Mesodermal cell (in vitro differentiated cells): ENCODE data around the gene UQCRH. TPM values are rescaled to one million over a fixed set of nuclear protein-coding genes. Genes with fewer than 3 reads are reported as not detected.
A peak's percentile ranks its signal among the peaks of the same experiment; 100 is the strongest.

Source experiments
- H3K27ac ChIP-seq: 2 replicates; pipeline ENCODE4 v1.7.0; 2013; ENCODE audit warnings: mild to moderate bottlenecking, low read depth, low read length, moderate library complexity; ENCODE audit not compliant: severe bottlenecking
- H3K36me3 ChIP-seq: 2 replicates; pipeline ENCODE4 v1.7.1; 2013; ENCODE audit warnings: mild to moderate bottlenecking, low read length, moderate library complexity; ENCODE audit not compliant: control insufficient read depth, insufficient read depth
- H3K4me1 ChIP-seq: one replicate; pipeline ENCODE4 v1.7.1; 2013; ENCODE audit warnings: mild to moderate bottlenecking, low read length; ENCODE audit not compliant: insufficient read depth, control insufficient read depth, poor library complexity, severe bottlenecking
- H3K4me3 ChIP-seq: 2 replicates; pipeline ENCODE4 v1.7.0; 2013; ENCODE audit warnings: low read length, control low read depth, mild to moderate bottlenecking; ENCODE audit not compliant: insufficient read depth, poor library complexity, severe bottlenecking; ENCODE audit errors: extremely low read depth
- H3K9me3 ChIP-seq: 2 replicates; pipeline ENCODE4 v1.7.1; 2013; ENCODE audit warnings: mild to moderate bottlenecking, low read length, moderate library complexity; ENCODE audit not compliant: control insufficient read depth
- WGBS, 2 experiments: methylation state at CpG; one replicate each; pipeline ENCODE4 v1.1.5; 2013; ENCODE audit warnings: missing lambda C conversion rate in 2 of 2; ENCODE audit not compliant: insufficient coverage in 2 of 2; 5-methylcytosine and 5-hydroxymethylcytosine counted together
- polyA plus RNA-seq, 2 experiments: library from polyadenylated mRNA; stranded (reverse); fragments of 50-300 nt; gene quantifications; one replicate each; pipeline ENCODE4 v1.2.3, GENCODE V29; 2013

UQCRH gene
- 497 TPM for polyA plus RNA-seq (2013, experiment 1 of 2)
- polyA plus RNA-seq (2013, experiment 2 of 2) = 466 TPM

- Histone ChIP-seq H3K4me3 (peak within 1 kb of the TSS; percentile 98), H3K36me3 (peaks cover 30% of the 10 kb centered on the region), H3K27ac (peak within 1 kb of the TSS; percentile 99), H3K4me1 (peaks cover 23% of the 10 kb centered on the region), H3K9me3 (no peaks in the 10 kb centered on the region)
- 0% methylated on average over 42 to 45 of the region's 61 CpGs for WGBS, 2 experiments
Observed at GRCh38 chr1:46303038-46303871, at the start of gene UQCRH, which contains the start of gene LRRC41. Gene UQCRH (plus strand): TSS chr1:46303698. CDS start chr1:46303767, 69 bp downstream. Gene LRRC41 (minus strand): TSS chr1:46303616. CDS start chr1:46303322, 294 bp downstream.

GRCh38 chr1:46254668-46255067, 48.8 kb upstream of the UQCRH start:
- Histone ChIP-seq H3K4me3 (no peak overlapping the region), H3K9me3 (no peaks in the 10 kb centered on the region), H3K4me1 (peaks cover 16% of the 10 kb centered on the region), H3K27ac (peak overlapping the region; percentile 69), H3K36me3 (peaks cover 74% of the 10 kb centered on the region)
- WGBS, 2 experiments = 89 to 94% methylated on average over 4 to 5 of the region's 5 CpGs

GRCh38 chr1:46256523-46256922, 47.0 kb upstream of the UQCRH start:
- WGBS, 2 experiments = no CpG with 5 or more reads among the region's 2 CpGs
- H3K4me1 ChIP-seq = peaks cover 16% of the 10 kb centered on the region
- no peak overlapping the region for H3K27ac ChIP-seq
- no peaks in the 10 kb centered on the region for H3K9me3 ChIP-seq
- H3K36me3 ChIP-seq = peaks cover 78% of the 10 kb centered on the region
- no peak overlapping the region for H3K4me3 ChIP-seq

GRCh38 chr1:46262508-46262907, 41.0 kb upstream of the UQCRH start:
- H3K9me3 ChIP-seq = no peaks in the 10 kb centered on the region
- 71% methylated on average over 1 of the region's 1 CpG; no CpG with 5 or more reads in 1 of the 2 experiments for WGBS, 2 experiments
- H3K4me3 ChIP-seq = no peak overlapping the region
- peaks cover 93% of the 10 kb centered on the region for H3K36me3 ChIP-seq
- H3K4me1 ChIP-seq = no peaks in the 10 kb centered on the region
- H3K27ac ChIP-seq = no peak overlapping the region

GRCh38 chr1:46263146-46263545, 40.4 kb upstream of the UQCRH start:
- H3K4me1 ChIP-seq = no peaks in the 10 kb centered on the region
- 71 to 91% methylated on average over 1 of the region's 2 CpGs for WGBS, 2 experiments
- H3K4me3 ChIP-seq = no peak overlapping the region
- no peaks in the 10 kb centered on the region for H3K9me3 ChIP-seq
- H3K27ac ChIP-seq = no peak overlapping the region
- H3K36me3 ChIP-seq = peaks cover 94% of the 10 kb centered on the region

- WGBS, 2 experiments = no CpG with 5 or more reads among the region's 1 CpG
- Histone ChIP-seq H3K36me3 (peaks cover 95% of the 10 kb centered on the region), H3K4me3 (no peak overlapping the region)
Observed at GRCh38 chr1:46268578-46268977, 34.9 kb upstream of the UQCRH start.

GRCh38 chr1:46274225-46275029, 29.1 kb upstream of the UQCRH start:
- no peaks in the 10 kb centered on the region for H3K4me1 ChIP-seq
- no peak overlapping the region for H3K4me3 ChIP-seq
- 97 to 98% methylated on average over 4 to 5 of the region's 6 CpGs for WGBS, 2 experiments

More at GRCh38 chr1:46268578-46268977, 34.9 kb upstream of the UQCRH start:
- H3K4me1 ChIP-seq = no peaks in the 10 kb centered on the region
- H3K27ac ChIP-seq = no peak overlapping the region
- no peaks in the 10 kb centered on the region for H3K9me3 ChIP-seq

GRCh38 chr1:46275030-46275337, 28.5 kb upstream of the UQCRH start:
- Histone ChIP-seq H3K36me3 (peaks cover 97% of the 10 kb centered on the region), H3K4me1 (no peaks in the 10 kb centered on the region), H3K4me3 (no peak overlapping the region), H3K9me3 (no peaks in the 10 kb centered on the region), H3K27ac (no peak overlapping the region)
- 93 to 97% methylated on average over 6 of the region's 6 CpGs for WGBS, 2 experiments

More at GRCh38 chr1:46274225-46275029, 29.1 kb upstream of the UQCRH start:
- H3K36me3 ChIP-seq = peaks cover 97% of the 10 kb centered on the region
- H3K9me3 ChIP-seq = no peaks in the 10 kb centered on the region
- H3K27ac ChIP-seq = no peak overlapping the region

- WGBS, 2 experiments = 94 to 97% methylated on average over 10 to 11 of the region's 14 CpGs
- H3K36me3 ChIP-seq = peaks cover 97% of the 10 kb centered on the region
- H3K9me3 ChIP-seq = no peaks in the 10 kb centered on the region
- no peaks in the 10 kb centered on the region for H3K4me1 ChIP-seq
- peak overlapping the region; percentile 16 for H3K27ac ChIP-seq
- no peak overlapping the region for H3K4me3 ChIP-seq
Observed at GRCh38 chr1:46277658-46278373, 25.7 kb upstream of the UQCRH start.

GRCh38 chr1:46278807-46279206, 24.7 kb upstream of the UQCRH start:
- Histone ChIP-seq H3K27ac (no peak overlapping the region), H3K4me3 (no peak overlapping the region), H3K36me3 (peaks cover 96% of the 10 kb centered on the region), H3K9me3 (no peaks in the 10 kb centered on the region), H3K4me1 (no peaks in the 10 kb centered on the region)
- WGBS, 2 experiments = 93 to 98% methylated on average over 10 to 12 of the region's 12 CpGs
